GM12878 (cell line): ENCODE results near the gene SLC25A47. TPM values are rescaled to one million over a fixed set of nuclear protein-coding genes. Genes with fewer than 3 reads are reported as not detected.

Experiments used
- BCL11A ChIP-seq: IDR thresholded peaks from 2 replicates; pipeline ENCODE4 v1.6.1; 2011; ENCODE audit warnings: low read depth, low read length
- BCL3 ChIP-seq: IDR thresholded peaks from 2 replicates; pipeline ENCODE4 v1.6.1; 2011; ENCODE audit warnings: borderline replicate concordance, low read depth, mild to moderate bottlenecking, moderate library complexity, low read length; ENCODE audit not compliant: insufficient read depth, poor library complexity, severe bottlenecking
- CBX5 ChIP-seq: sonication (generic); IDR thresholded peaks from 2 replicates; pipeline ENCODE4 v1.6.1; 2016; ENCODE audit warnings: low read depth, moderate library complexity, mild to moderate bottlenecking, inconsistent platforms
- EP300 ChIP-seq, 2 experiments: fragments of 150-350 bp in 1 of 2; IDR thresholded peaks; 2 replicates each; pipeline ENCODE4 v1.6.1; 2011 to 2012; ENCODE audit warnings: low read depth in 2 of 2, low read length in 2 of 2, borderline replicate concordance in 1 of 2, improper control_type of control experiment in 1 of 2, inconsistent platforms in 1 of 2; ENCODE audit not compliant: control insufficient read depth in 1 of 2
- JUND ChIP-seq: IDR thresholded peaks from 2 replicates; pipeline ENCODE4 v1.6.1; 2012; ENCODE audit warnings: low read depth, mild to moderate bottlenecking, low read length, improper control_type of control experiment, moderate library complexity
- MEF2B ChIP-seq: fragments of 450-650 bp; IDR thresholded peaks from 2 replicates; pipeline ENCODE4 v1.6.1; 2018; ENCODE audit warnings: mild to moderate bottlenecking, moderate library complexity; ENCODE audit not compliant: partially characterized antibody, poor library complexity, severe bottlenecking
- MXI1 ChIP-seq: fragments of 150-350 bp; IDR thresholded peaks from 2 replicates; pipeline ENCODE4 v1.6.1; 2011; ENCODE audit warnings: low read depth, mild to moderate bottlenecking, inconsistent platforms, low read length, improper control_type of control experiment
- NR2C1 ChIP-seq: fragments of 450-650 bp; IDR thresholded peaks from 2 replicates; pipeline ENCODE4 v1.6.1; 2017; ENCODE audit warnings: antibody characterized with exemption, mild to moderate bottlenecking, moderate library complexity
- PML ChIP-seq: IDR thresholded peaks from 2 replicates; pipeline ENCODE4 v1.6.1; 2012; ENCODE audit warnings: low read length, inconsistent platforms
- RFX5 ChIP-seq: IDR thresholded peaks from 2 replicates; pipeline ENCODE4 v1.6.1; 2011; ENCODE audit warnings: low read depth, low read length, improper control_type of control experiment
- SMAD5 ChIP-seq: IDR thresholded peaks from 2 replicates; pipeline ENCODE4 v1.6.1; 2016; ENCODE audit warnings: antibody characterized with exemption, low read depth
- SP1 ChIP-seq: IDR thresholded peaks from one replicate; pipeline ENCODE4 v1.6.1; 2011; ENCODE audit warnings: low read depth, low read length
- SREBF1 ChIP-seq: IDR thresholded peaks from 2 replicates; pipeline ENCODE4 v1.6.1; 2012; ENCODE audit warnings: mild to moderate bottlenecking, low read length
- STAT1 ChIP-seq: fragments of 450-650 bp; conservative IDR thresholded peaks from 2 replicates; pipeline ENCODE4 v1.6.1; 2014; ENCODE audit warnings: antibody characterized with exemption, mild to moderate bottlenecking
- STAT3 ChIP-seq: IDR thresholded peaks from 2 replicates; pipeline ENCODE4 v1.6.1; 2011; ENCODE audit warnings: low read depth, low read length, improper control_type of control experiment
- YBX1 ChIP-seq: fragments of 450-650 bp; IDR thresholded peaks from 2 replicates; pipeline ENCODE4 v1.6.1; 2016; ENCODE audit warnings: antibody characterized with exemption
- ZNF274 ChIP-seq: IDR thresholded peaks from one replicate; pipeline ENCODE4 v1.8.0; 2011; ENCODE audit not compliant: insufficient read length, insufficient read depth
- ZNF622 ChIP-seq: fragments of 450-650 bp; IDR thresholded peaks from 2 replicates; pipeline ENCODE4 v1.6.1; 2017; ENCODE audit warnings: mild to moderate bottlenecking, inconsistent platforms
- polyA plus RNA-seq, 11 experiments: library from polyadenylated mRNA; depleted of rRNA in 4 of 11; unstranded in 6 of 11; stranded (reverse) in 5 of 11; fragments of >200 nt; fragmentation: Nextera tagmentation in 4 of 11; fragmentation: Illumina TruSeq in 1 of 11; extraction: Ambion mirVana in 4 of 11; extraction: Trizol in 1 of 11; gene quantifications; 1 replicate in 1 of 11; 2 replicates in 10 of 11; pipeline versions ENCODE4 v1.2.1 to v1.2.3, GENCODE V29; 2011 to 2016; ENCODE audit warnings: inconsistent platforms in 2 of 11, missing spikeins in 2 of 11, low read depth in 1 of 11
- total RNA-seq, 4 experiments: library from RNA; depleted of rRNA in 3 of 4; stranded (reverse); fragments of >200 nt in 3 of 4; fragmentation: Illumina TruSeq in 1 of 4; extraction: Trizol in 1 of 4; gene quantifications; 2 replicates each; pipeline versions ENCODE4 v1.2.1 to v1.2.3, GENCODE V29; 2013 to 2021
- TF ChIP-seq, protein P1 (sequence below): IDR thresholded peaks from 2 replicates; pipeline ENCODE4 v1.6.1; 2011; ENCODE audit warnings: borderline replicate concordance, low read depth, mild to moderate bottlenecking, moderate library complexity, mixed read lengths, low read length; ENCODE audit not compliant: insufficient read depth; ENCODE audit errors: extremely low read length
- TF ChIP-seq, protein P2 (sequence below): fragments of 450-650 bp; formaldehyde crosslinking; IDR thresholded peaks from 2 replicates; pipeline ENCODE4 v1.4.0; 2020; ENCODE audit warnings: mild to moderate bottlenecking, moderate library complexity
- TF ChIP-seq, protein P3 (sequence below): fragments of 450-650 bp; formaldehyde crosslinking; IDR thresholded peaks from 2 replicates; pipeline ENCODE4 v1.5.0; 2022; ENCODE audit warnings: mild to moderate bottlenecking, missing genetic modification characterization

SLC25A47 gene
- total and polyA plus RNA-seq, 10 of the 15 experiments (the other 5 are each of a cell fraction or from before 2014, with no cell fraction given): 0.14 TPM; not detected in 9

DNA sequence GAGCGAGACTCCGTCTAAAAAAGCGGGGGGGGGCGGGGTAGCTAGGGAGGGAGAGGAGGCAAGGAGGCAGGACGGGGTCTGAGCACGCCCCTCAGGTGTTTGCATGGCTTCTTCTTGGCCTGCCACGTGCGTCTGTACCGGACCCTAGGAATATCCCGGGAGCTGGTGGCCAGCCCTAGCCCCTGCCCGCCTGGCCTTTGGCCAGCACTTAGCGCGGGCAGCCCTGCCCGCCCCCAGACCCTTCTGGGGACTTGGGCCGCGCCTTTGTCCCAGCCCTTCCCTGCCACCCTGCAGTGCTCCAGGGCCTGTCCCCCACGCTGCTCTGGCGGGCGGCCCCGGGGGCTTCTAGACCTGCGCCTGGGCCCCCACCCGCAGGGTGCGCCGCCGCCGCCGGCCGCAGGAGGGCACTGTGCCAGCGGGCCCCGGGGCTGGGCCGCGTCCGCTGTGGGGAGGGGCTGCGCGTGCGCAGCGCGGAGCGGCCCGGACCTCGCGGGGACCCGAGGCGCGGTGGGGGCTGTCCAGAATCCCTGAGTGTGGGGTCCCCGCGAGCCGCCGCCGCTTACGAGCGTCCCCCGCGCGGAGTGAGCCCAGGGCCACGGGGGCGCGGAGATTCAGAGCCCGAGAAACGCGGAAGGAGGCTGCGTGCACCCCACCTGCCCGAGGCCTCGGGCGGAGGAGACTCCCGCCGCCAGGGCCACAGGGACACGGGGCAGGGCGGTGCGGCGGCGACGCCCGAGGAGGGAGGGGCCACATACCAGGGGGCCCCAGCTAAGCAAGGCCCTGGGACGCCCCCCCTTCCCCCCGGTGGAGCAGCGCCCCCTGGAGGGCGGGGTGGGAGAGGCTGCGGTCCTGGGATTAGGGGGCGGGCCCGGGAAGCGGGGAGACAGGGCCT, 37.9 kb upstream of the SLC25A47 start (continued):
- no peak for TF ChIP-seq ZNF622
- TF ChIP-seq BCL3: peak; percentile 26
- TF ChIP-seq, protein P1, sequence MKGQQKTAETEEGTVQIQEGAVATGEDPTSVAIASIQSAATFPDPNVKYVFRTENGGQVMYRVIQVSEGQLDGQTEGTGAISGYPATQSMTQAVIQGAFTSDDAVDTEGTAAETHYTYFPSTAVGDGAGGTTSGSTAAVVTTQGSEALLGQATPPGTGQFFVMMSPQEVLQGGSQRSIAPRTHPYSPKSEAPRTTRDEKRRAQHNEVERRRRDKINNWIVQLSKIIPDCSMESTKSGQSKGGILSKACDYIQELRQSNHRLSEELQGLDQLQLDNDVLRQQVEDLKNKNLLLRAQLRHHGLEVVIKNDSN: no peak
- no peak for TF ChIP-seq SREBF1
- no peak for TF ChIP-seq RFX5
- TF ChIP-seq JUND: no peak
- TF ChIP-seq STAT1: 0 out of 2 replicates have a peak, but pooled peaks have one; percentile 38
- TF ChIP-seq EP300 (IDR thresholded peaks at IDR 0.05; ENCODE audit: borderline replicate concordance in 1 of 2, control insufficient read depth in 1 of 2, low read depth in 2 of 2, low read length in 2 of 2): no peak
- TF ChIP-seq MXI1: no peak
- no peak for TF ChIP-seq YBX1
- TF ChIP-seq SMAD5: no peak
- TF ChIP-seq, protein P2, sequence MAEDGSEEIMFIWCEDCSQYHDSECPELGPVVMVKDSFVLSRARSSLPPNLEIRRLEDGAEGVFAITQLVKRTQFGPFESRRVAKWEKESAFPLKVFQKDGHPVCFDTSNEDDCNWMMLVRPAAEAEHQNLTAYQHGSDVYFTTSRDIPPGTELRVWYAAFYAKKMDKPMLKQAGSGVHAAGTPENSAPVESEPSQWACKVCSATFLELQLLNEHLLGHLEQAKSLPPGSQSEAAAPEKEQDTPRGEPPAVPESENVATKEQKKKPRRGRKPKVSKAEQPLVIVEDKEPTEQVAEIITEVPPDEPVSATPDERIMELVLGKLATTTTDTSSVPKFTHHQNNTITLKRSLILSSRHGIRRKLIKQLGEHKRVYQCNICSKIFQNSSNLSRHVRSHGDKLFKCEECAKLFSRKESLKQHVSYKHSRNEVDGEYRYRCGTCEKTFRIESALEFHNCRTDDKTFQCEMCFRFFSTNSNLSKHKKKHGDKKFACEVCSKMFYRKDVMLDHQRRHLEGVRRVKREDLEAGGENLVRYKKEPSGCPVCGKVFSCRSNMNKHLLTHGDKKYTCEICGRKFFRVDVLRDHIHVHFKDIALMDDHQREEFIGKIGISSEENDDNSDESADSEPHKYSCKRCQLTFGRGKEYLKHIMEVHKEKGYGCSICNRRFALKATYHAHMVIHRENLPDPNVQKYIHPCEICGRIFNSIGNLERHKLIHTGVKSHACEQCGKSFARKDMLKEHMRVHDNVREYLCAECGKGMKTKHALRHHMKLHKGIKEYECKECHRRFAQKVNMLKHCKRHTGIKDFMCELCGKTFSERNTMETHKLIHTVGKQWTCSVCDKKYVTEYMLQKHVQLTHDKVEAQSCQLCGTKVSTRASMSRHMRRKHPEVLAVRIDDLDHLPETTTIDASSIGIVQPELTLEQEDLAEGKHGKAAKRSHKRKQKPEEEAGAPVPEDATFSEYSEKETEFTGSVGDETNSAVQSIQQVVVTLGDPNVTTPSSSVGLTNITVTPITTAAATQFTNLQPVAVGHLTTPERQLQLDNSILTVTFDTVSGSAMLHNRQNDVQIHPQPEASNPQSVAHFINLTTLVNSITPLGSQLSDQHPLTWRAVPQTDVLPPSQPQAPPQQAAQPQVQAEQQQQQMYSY (CRISPR knock-in tag): no peak
- 0 out of 2 replicates have a peak, but pooled peaks have one; percentile 17 for TF ChIP-seq NR2C1
- peak; percentile 42 for TF ChIP-seq MEF2B
- TF ChIP-seq, protein P3, sequence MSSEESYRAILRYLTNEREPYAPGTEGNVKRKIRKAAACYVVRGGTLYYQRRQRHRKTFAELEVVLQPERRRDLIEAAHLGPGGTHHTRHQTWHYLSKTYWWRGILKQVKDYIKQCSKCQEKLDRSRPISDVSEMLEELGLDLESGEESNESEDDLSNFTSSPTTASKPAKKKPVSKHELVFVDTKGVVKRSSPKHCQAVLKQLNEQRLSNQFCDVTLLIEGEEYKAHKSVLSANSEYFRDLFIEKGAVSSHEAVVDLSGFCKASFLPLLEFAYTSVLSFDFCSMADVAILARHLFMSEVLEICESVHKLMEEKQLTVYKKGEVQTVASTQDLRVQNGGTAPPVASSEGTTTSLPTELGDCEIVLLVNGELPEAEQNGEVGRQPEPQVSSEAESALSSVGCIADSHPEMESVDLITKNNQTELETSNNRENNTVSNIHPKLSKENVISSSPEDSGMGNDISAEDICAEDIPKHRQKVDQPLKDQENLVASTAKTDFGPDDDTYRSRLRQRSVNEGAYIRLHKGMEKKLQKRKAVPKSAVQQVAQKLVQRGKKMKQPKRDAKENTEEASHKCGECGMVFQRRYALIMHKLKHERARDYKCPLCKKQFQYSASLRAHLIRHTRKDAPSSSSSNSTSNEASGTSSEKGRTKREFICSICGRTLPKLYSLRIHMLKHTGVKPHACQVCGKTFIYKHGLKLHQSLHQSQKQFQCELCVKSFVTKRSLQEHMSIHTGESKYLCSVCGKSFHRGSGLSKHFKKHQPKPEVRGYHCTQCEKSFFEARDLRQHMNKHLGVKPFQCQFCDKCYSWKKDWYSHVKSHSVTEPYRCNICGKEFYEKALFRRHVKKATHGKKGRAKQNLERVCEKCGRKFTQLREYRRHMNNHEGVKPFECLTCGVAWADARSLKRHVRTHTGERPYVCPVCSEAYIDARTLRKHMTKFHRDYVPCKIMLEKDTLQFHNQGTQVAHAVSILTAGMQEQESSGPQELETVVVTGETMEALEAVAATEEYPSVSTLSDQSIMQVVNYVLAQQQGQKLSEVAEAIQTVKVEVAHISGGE (CRISPR knock-in tag): no peak
- no peak for TF ChIP-seq STAT3
- no peak for TF ChIP-seq BCL11A
- no peak; the same call in 1 of the 2 replicates for TF ChIP-seq PML
- TF ChIP-seq ZNF274: no peak
- no peak for TF ChIP-seq CBX5
- TF ChIP-seq SP1: no peak
